GM23338 (cell line): ENCODE measurements around the gene CELA1. TPM values are rescaled to one million over a fixed set of nuclear protein-coding genes. Genes with fewer than 3 reads are reported as not detected.

Experiments
- ATAC-seq: fragments of 200-7000 bp; cut with Tn5 transposase; 3 replicates; pipeline ENCODE4 v1.9.1; 2020
- DNase-seq: peaks from one replicate; pipeline ENCODE4 v3.0.0-alpha.2; 2015; ENCODE audit warnings: low spot score
- H2AFZ ChIP-seq: fragments of 200-600 bp; sonication (generic); 2 replicates; pipeline ENCODE4 v1.8.0; 2016; ENCODE audit warnings: antibody characterized with exemption, mild to moderate bottlenecking, moderate library complexity
- H3F3A ChIP-seq: fragments of 200-600 bp; sonication (generic); replicated peaks from 2 replicates; pipeline ENCODE4 v1.8.0; 2017; ENCODE audit warnings: antibody characterized with exemption, mixed run types, low read depth
- H3K27ac ChIP-seq: fragments of 200-600 bp; sonication (generic); 2 replicates; pipeline ENCODE4 v1.6.1; 2016; ENCODE audit warnings: low read depth
- H3K27me3 ChIP-seq: fragments of 200-600 bp; sonication (generic); 2 replicates; pipeline ENCODE4 v1.8.0; 2016; ENCODE audit warnings: mild to moderate bottlenecking, mixed run types, moderate library complexity; ENCODE audit not compliant: insufficient read depth
- H3K36me3 ChIP-seq: fragments of 200-600 bp; sonication (generic); 2 replicates; pipeline ENCODE4 v1.8.0; 2016; ENCODE audit warnings: mild to moderate bottlenecking; ENCODE audit not compliant: insufficient read depth
- H3K4me1 ChIP-seq: fragments of 200-600 bp; sonication (generic); 2 replicates; pipeline ENCODE4 v1.8.0; 2016; ENCODE audit warnings: mild to moderate bottlenecking, moderate library complexity; ENCODE audit not compliant: insufficient read depth
- H3K4me2 ChIP-seq: fragments of 200-600 bp; sonication (generic); 2 replicates; pipeline ENCODE4 v1.7.1; 2017; ENCODE audit warnings: mixed run types
- H3K4me3 ChIP-seq: fragments of 200-600 bp; sonication (generic); 2 replicates; pipeline ENCODE4 v1.6.1; 2016; ENCODE audit warnings: mixed run types
- H3K79me2 ChIP-seq: fragments of 200-600 bp; sonication (generic); replicated peaks from 2 replicates; pipeline ENCODE4 v1.8.0; 2017; ENCODE audit warnings: mild to moderate bottlenecking; ENCODE audit not compliant: insufficient read depth
- H3K9me2 ChIP-seq: fragments of 200-600 bp; sonication (generic); 2 replicates; pipeline ENCODE4 v1.8.0; 2017; ENCODE audit not compliant: insufficient read depth
- H4K20me1 ChIP-seq: fragments of 200-600 bp; sonication (generic); replicated peaks from 2 replicates; pipeline ENCODE4 v1.8.0; 2017; ENCODE audit warnings: mild to moderate bottlenecking; ENCODE audit not compliant: insufficient read depth
- H3K27ac Mint-ChIP-seq: 2 replicates; pipeline ENCODE4 v1.8.0; 2020; ENCODE audit warnings: inconsistent platforms, mild to moderate bottlenecking, moderate library complexity, mixed read lengths
- H3K27me3 Mint-ChIP-seq: 3 replicates; pipeline ENCODE4 v1.8.0; 2022; ENCODE audit warnings: low read depth, mild to moderate bottlenecking, moderate library complexity, mixed read lengths, inconsistent platforms; ENCODE audit not compliant: insufficient read depth, poor library complexity
- H3K36me3 Mint-ChIP-seq: 3 replicates; pipeline ENCODE4 v1.8.0; 2021; ENCODE audit warnings: low read depth, mild to moderate bottlenecking, inconsistent platforms, moderate library complexity, mixed read lengths
- H3K4me1 Mint-ChIP-seq: 3 replicates; pipeline ENCODE4 v1.8.0; 2020; ENCODE audit warnings: mild to moderate bottlenecking, inconsistent platforms, mixed read lengths
- H3K4me3 Mint-ChIP-seq: 3 replicates; pipeline ENCODE4 v1.8.0; 2021; ENCODE audit warnings: moderate library complexity, mild to moderate bottlenecking, inconsistent platforms, mixed read lengths
- H3K9me3 Mint-ChIP-seq: 3 replicates; pipeline ENCODE4 v1.8.0; 2020; ENCODE audit warnings: moderate library complexity, mild to moderate bottlenecking, inconsistent platforms, mixed read lengths
- JUNB ChIP-seq: IDR thresholded peaks from one replicate; pipeline ENCODE4 v1.6.1; 2016; ENCODE audit warnings: antibody characterized with exemption; ENCODE audit not compliant: unreplicated experiment
- ZNF331 ChIP-seq: fragments of 250-450 bp; sonication (Bioruptor Pico); IDR thresholded peaks from 2 replicates; pipeline ENCODE4 v1.5.0; 2020; ENCODE audit warnings: low read depth, mild to moderate bottlenecking, moderate library complexity
- polyA plus RNA-seq: library from polyadenylated mRNA; unstranded; fragments of >200 nt; fragmentation: Nextera tagmentation; extraction: Ambion mirVana; gene quantifications from 2 replicates; pipeline ENCODE4 v1.2.1, GENCODE V29; 2016
- total RNA-seq: library from RNA; depleted of rRNA; stranded (reverse); fragments of >200 nt; shearing (Covaris generic); gene quantifications from 2 replicates; pipeline ENCODE4 v1.2.3, GENCODE V29; 2014
- TF ChIP-seq, protein P1 (sequence below): IDR thresholded peaks from 2 replicates; pipeline ENCODE4 v1.6.1; 2016; ENCODE audit warnings: antibody characterized with exemption
- TF ChIP-seq, protein P2 (sequence below): fragments of 250-450 bp; sonication (Bioruptor Pico); IDR thresholded peaks from 2 replicates; pipeline ENCODE4 v1.5.0; 2020; ENCODE audit warnings: mild to moderate bottlenecking, moderate library complexity
- TF ChIP-seq, protein P3 (sequence below): IDR thresholded peaks from one replicate; pipeline ENCODE4 v1.6.1; 2018; ENCODE audit warnings: antibody characterized with exemption; ENCODE audit not compliant: unreplicated experiment

The CELA1 gene
- total and polyA plus RNA-seq, 2 experiments from 2014 or later, result not detected

DNA sequence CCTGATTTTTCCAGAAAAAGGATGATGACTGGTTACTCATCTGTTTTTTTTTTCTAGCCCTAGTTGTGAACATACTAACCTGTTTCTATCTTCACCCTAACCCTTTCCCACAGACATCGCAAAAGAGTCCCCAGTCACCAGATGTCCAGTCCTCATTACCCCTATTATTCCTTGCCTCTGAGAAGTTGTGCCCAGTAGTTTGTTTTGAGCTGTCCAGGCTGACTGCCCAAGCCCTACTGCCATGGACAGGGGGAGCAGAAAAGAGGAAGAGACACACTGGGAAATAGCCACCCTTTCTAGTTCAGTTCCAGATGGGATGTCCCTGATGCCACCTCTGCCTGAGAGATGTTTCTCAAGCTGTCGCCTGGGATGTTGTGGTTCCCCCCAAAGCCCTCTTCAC lies 13.8 kb upstream of the CELA1 start:
- no peak overlapping the region for H3K4me3 Mint-ChIP-seq
- TF ChIP-seq, protein P1, sequence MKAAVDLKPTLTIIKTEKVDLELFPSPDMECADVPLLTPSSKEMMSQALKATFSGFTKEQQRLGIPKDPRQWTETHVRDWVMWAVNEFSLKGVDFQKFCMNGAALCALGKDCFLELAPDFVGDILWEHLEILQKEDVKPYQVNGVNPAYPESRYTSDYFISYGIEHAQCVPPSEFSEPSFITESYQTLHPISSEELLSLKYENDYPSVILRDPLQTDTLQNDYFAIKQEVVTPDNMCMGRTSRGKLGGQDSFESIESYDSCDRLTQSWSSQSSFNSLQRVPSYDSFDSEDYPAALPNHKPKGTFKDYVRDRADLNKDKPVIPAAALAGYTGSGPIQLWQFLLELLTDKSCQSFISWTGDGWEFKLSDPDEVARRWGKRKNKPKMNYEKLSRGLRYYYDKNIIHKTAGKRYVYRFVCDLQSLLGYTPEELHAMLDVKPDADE, result no peak
- TF ChIP-seq, protein P2, sequence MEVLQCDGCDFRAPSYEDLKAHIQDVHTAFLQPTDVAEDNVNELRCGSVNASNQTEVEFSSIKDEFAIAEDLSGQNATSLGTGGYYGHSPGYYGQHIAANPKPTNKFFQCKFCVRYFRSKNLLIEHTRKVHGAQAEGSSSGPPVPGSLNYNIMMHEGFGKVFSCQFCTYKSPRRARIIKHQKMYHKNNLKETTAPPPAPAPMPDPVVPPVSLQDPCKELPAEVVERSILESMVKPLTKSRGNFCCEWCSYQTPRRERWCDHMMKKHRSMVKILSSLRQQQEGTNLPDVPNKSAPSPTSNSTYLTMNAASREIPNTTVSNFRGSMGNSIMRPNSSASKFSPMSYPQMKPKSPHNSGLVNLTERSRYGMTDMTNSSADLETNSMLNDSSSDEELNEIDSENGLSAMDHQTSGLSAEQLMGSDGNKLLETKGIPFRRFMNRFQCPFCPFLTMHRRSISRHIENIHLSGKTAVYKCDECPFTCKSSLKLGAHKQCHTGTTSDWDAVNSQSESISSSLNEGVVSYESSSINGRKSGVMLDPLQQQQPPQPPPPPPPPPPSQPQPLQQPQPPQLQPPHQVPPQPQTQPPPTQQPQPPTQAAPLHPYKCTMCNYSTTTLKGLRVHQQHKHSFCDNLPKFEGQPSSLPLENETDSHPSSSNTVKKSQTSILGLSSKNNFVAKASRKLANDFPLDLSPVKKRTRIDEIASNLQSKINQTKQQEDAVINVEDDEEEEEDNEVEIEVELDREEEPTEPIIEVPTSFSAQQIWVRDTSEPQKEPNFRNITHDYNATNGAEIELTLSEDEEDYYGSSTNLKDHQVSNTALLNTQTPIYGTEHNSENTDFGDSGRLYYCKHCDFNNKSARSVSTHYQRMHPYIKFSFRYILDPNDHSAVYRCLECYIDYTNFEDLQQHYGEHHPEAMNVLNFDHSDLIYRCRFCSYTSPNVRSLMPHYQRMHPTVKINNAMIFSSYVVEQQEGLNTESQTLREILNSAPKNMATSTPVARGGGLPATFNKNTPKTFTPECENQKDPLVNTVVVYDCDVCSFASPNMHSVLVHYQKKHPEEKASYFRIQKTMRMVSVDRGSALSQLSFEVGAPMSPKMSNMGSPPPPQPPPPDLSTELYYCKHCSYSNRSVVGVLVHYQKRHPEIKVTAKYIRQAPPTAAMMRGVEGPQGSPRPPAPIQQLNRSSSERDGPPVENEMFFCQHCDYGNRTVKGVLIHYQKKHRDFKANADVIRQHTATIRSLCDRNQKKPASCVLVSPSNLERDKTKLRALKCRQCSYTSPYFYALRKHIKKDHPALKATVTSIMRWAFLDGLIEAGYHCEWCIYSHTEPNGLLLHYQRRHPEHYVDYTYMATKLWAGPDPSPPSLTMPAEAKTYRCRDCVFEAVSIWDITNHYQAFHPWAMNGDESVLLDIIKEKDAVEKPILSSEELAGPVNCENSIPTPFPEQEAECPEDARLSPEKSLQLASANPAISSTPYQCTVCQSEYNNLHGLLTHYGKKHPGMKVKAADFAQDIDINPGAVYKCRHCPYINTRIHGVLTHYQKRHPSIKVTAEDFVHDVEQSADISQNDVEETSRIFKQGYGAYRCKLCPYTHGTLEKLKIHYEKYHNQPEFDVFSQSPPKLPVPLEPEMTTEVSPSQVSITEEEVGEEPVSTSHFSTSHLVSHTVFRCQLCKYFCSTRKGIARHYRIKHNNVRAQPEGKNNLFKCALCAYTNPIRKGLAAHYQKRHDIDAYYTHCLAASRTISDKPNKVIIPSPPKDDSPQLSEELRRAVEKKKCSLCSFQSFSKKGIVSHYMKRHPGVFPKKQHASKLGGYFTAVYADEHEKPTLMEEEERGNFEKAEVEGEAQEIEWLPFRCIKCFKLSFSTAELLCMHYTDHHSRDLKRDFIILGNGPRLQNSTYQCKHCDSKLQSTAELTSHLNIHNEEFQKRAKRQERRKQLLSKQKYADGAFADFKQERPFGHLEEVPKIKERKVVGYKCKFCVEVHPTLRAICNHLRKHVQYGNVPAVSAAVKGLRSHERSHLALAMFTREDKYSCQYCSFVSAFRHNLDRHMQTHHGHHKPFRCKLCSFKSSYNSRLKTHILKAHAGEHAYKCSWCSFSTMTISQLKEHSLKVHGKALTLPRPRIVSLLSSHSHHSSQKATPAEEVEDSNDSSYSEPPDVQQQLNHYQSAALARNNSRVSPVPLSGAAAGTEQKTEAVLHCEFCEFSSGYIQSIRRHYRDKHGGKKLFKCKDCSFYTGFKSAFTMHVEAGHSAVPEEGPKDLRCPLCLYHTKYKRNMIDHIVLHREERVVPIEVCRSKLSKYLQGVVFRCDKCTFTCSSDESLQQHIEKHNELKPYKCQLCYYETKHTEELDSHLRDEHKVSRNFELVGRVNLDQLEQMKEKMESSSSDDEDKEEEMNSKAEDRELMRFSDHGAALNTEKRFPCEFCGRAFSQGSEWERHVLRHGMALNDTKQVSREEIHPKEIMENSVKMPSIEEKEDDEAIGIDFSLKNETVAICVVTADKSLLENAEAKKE (CRISPR knock-in tag), result no peak
- TF ChIP-seq, protein P3, sequence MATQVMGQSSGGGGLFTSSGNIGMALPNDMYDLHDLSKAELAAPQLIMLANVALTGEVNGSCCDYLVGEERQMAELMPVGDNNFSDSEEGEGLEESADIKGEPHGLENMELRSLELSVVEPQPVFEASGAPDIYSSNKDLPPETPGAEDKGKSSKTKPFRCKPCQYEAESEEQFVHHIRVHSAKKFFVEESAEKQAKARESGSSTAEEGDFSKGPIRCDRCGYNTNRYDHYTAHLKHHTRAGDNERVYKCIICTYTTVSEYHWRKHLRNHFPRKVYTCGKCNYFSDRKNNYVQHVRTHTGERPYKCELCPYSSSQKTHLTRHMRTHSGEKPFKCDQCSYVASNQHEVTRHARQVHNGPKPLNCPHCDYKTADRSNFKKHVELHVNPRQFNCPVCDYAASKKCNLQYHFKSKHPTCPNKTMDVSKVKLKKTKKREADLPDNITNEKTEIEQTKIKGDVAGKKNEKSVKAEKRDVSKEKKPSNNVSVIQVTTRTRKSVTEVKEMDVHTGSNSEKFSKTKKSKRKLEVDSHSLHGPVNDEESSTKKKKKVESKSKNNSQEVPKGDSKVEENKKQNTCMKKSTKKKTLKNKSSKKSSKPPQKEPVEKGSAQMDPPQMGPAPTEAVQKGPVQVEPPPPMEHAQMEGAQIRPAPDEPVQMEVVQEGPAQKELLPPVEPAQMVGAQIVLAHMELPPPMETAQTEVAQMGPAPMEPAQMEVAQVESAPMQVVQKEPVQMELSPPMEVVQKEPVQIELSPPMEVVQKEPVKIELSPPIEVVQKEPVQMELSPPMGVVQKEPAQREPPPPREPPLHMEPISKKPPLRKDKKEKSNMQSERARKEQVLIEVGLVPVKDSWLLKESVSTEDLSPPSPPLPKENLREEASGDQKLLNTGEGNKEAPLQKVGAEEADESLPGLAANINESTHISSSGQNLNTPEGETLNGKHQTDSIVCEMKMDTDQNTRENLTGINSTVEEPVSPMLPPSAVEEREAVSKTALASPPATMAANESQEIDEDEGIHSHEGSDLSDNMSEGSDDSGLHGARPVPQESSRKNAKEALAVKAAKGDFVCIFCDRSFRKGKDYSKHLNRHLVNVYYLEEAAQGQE, result no peak
- no peak for TF ChIP-seq JUNB
- TF ChIP-seq ZNF331 (CRISPR knock-in tag), result no peak
- no peaks in the 10 kb centered on the region for H3K9me3 Mint-ChIP-seq
- no peak overlapping the region for H2AFZ ChIP-seq
- DNase-seq, result no peak
- H3K27ac ChIP-seq, result no peak overlapping the region
- no peak overlapping the region for H3K4me3 ChIP-seq
- no peak for ATAC-seq
- H4K20me1 ChIP-seq, result no peaks in the 10 kb centered on the region; the same call in 1 of the 2 replicates
- no peak overlapping the region for H3K27ac Mint-ChIP-seq
- no peaks in the 10 kb centered on the region for H3K4me1 ChIP-seq
- H3F3A ChIP-seq, result no peaks in the 10 kb centered on the region
- H3K27me3 Mint-ChIP-seq, result peaks cover 4% of the 10 kb centered on the region
- H3K36me3 ChIP-seq, result no peaks in the 10 kb centered on the region
- H3K4me2 ChIP-seq, result no peak overlapping the region
- no peaks in the 10 kb centered on the region for H3K4me1 Mint-ChIP-seq
- no peaks in the 10 kb centered on the region for H3K27me3 ChIP-seq
- H3K79me2 ChIP-seq, result no peaks in the 10 kb centered on the region
- H3K9me2 ChIP-seq, result no peaks in the 10 kb centered on the region
- H3K36me3 Mint-ChIP-seq, result peaks cover 20% of the 10 kb centered on the region
